GM18502 (cell line): ENCODE measurements around the gene CRYGB.
"Not testable (repeated sequence)": the region's sequence is repeated elsewhere in the genome, so short reads cannot be mapped to it uniquely, and the experiment has no call there.

Source experiments
- ATAC-seq: cut with Tn5 transposase; IDR thresholded peaks from one replicate; pipeline ENCODE4 v1.9.1; 2021; ENCODE audit warnings: mild to moderate bottlenecking; ENCODE audit not compliant: unreplicated experiment, poor library complexity

Gene CRYGB

GRCh38 chr2:208150956-208151355, 5.0 kb upstream of the CRYGB start:
- no peak for ATAC-seq

- ATAC-seq: no peak
Observed at GRCh38 chr2:208150094-208150493, 4.1 kb upstream of the CRYGB start.

- ATAC-seq: no peak
Observed at GRCh38 chr2:208148803-208149202, 2.8 kb upstream of the CRYGB start.

- no peak for ATAC-seq
Observed at GRCh38 chr2:208147759-208148158, 1.8 kb upstream of the CRYGB start.

- ATAC-seq: no peak
Observed at GRCh38 chr2:208147008-208147407, 1.1 kb upstream of the CRYGB start.

- ATAC-seq: no peak
Observed at GRCh38 chr2:208142925-208143799, 2.8 kb downstream of the CRYGB start.

- no peak for ATAC-seq
Observed at GRCh38 chr2:208142240-208142924, 3.6 kb downstream of the CRYGB start.

- ATAC-seq: no peak
Observed at GRCh38 chr2:208139447-208139846, 6.5 kb downstream of the CRYGB start.

- ATAC-seq: not testable (repeated sequence)
Observed at GRCh38 chr2:208138334-208138733, 7.6 kb downstream of the CRYGB start.

- no peak for ATAC-seq
Observed at GRCh38 chr2:208136716-208137094, 9.3 kb downstream of the CRYGB start.

- ATAC-seq: no peak
Observed at GRCh38 chr2:208135794-208136715, 9.9 kb downstream of the CRYGB start.

- ATAC-seq: no peak
Observed at GRCh38 chr2:208134928-208135586, 10.9 kb downstream of the CRYGB start.

- no peak for ATAC-seq
Observed at GRCh38 chr2:208130712-208131110, 15.2 kb downstream of the CRYGB start.

GRCh38 chr2:208129744-208130711, 15.9 kb downstream of the CRYGB start, which contains the start of gene CRYGC:
CRYGC (minus strand) TSS chr2:208129828; CDS start chr2:208129792, 36 bp downstream.
- no peak for ATAC-seq

GRCh38 chr2:208128136-208128535, 17.8 kb downstream of the CRYGB start:
- no peak for ATAC-seq

- ATAC-seq: no peak
Observed at GRCh38 chr2:208127090-208127489, 18.9 kb downstream of the CRYGB start.

- ATAC-seq: no peak
Observed at GRCh38 chr2:208125251-208125650, 20.7 kb downstream of the CRYGB start.

GRCh38 chr2:208124013-208124715, 21.8 kb downstream of the CRYGB start, which contains the start of gene CRYGD:
CRYGD (minus strand) TSS chr2:208124524; CDS start chr2:208124473, 51 bp downstream.
- not testable (repeated sequence) for ATAC-seq
